GM12874 (cell line): ENCODE data around the gene CEP170.

ENCODE experiments used
- TF ChIP-seq, protein P1 (sequence below): IDR thresholded peaks from 2 replicates; pipeline ENCODE4 v1.5.1; 2011; ENCODE audit warnings: low read depth, mild to moderate bottlenecking, control low read depth, low read length, moderate library complexity; ENCODE audit not compliant: insufficient read depth

Gene CEP170

GRCh38 chr1:243254927-243255790 lies at the start of gene CEP170:
Gene CEP170 (minus strand): TSS chr1:243255281. CDS start chr1:243225280, 30,001 bp downstream.
- TF ChIP-seq, protein P1, sequence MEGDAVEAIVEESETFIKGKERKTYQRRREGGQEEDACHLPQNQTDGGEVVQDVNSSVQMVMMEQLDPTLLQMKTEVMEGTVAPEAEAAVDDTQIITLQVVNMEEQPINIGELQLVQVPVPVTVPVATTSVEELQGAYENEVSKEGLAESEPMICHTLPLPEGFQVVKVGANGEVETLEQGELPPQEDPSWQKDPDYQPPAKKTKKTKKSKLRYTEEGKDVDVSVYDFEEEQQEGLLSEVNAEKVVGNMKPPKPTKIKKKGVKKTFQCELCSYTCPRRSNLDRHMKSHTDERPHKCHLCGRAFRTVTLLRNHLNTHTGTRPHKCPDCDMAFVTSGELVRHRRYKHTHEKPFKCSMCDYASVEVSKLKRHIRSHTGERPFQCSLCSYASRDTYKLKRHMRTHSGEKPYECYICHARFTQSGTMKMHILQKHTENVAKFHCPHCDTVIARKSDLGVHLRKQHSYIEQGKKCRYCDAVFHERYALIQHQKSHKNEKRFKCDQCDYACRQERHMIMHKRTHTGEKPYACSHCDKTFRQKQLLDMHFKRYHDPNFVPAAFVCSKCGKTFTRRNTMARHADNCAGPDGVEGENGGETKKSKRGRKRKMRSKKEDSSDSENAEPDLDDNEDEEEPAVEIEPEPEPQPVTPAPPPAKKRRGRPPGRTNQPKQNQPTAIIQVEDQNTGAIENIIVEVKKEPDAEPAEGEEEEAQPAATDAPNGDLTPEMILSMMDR = no peak

- TF ChIP-seq, protein P1 = no peak
Measured at GRCh38 chr1:243301059-243301458, 46.0 kb upstream of the CEP170 start.

GRCh38 chr1:243299069-243299468 lies 44.0 kb upstream of the CEP170 start:
- TF ChIP-seq, protein P1 = no peak

- TF ChIP-seq, protein P1 = no peak
Measured at GRCh38 chr1:243294723-243295121, 39.6 kb upstream of the CEP170 start.

DNA sequence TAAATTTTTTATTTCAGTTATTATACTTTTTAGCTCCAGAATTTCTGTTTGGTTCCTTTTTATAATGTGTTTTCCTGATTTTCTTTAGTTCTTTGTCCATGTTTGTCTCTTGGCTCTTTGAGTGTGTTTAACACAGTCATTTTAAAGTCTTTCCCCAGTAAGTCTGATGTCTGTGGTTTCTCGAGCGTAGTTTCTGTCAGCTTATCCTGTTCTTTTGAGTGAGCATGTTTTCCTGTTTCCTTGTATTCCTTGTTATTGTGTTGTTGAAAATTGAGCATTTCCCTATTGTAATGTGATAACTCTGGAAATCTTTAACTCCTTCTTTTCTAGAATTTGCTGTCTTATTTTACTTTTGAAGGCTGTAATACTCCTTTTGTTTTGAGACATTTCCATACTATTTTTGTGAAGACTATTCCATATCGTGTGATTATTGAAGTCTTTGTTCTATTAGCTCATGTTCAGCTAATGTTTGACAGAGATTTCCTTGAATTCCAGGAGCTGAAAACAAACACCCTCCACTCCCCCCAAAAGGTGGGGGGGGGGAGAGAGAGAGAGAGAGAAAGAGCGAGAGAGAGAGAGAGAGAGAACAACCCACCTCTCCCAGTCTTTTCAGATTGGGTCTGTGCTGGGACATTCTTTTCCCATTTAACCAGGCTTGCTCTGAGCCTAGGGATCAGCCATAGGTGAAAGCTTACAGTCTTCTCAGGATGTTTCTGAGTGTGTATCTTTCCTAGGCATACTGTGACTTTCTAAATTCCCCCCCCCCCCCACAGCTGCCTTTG lies 39.1 kb upstream of the CEP170 start:
- TF ChIP-seq, protein P1 = no peak

GRCh38 chr1:243292117-243292516 lies 37.0 kb upstream of the CEP170 start:
- TF ChIP-seq, protein P1 = no peak

- TF ChIP-seq, protein P1 = no peak
Measured at GRCh38 chr1:243291292-243291691, 36.2 kb upstream of the CEP170 start.
